Endothelial cell (in vitro differentiated cells): ENCODE measurements around the gene MYOG. TPM values are rescaled to one million over a fixed set of nuclear protein-coding genes. Genes with fewer than 3 reads are reported as not detected.

ENCODE experiments used
- DNase-seq: peaks from one replicate; pipeline ENCODE4 v3.0.0; 2021; ENCODE audit warnings: low spot score
- H3K27ac Mint-ChIP-seq: one replicate; pipeline ENCODE4 v1.8.0; 2021; ENCODE audit warnings: mixed read lengths, inconsistent platforms; ENCODE audit not compliant: unreplicated experiment
- H3K27me3 Mint-ChIP-seq: one replicate; pipeline ENCODE4 v1.8.0; 2021; ENCODE audit warnings: mild to moderate bottlenecking, moderate library complexity, mixed read lengths, inconsistent platforms; ENCODE audit not compliant: unreplicated experiment
- H3K36me3 Mint-ChIP-seq: one replicate; pipeline ENCODE4 v1.8.0; 2021; ENCODE audit warnings: mild to moderate bottlenecking, low read depth, mixed read lengths, inconsistent platforms; ENCODE audit not compliant: unreplicated experiment
- H3K4me1 Mint-ChIP-seq: one replicate; pipeline ENCODE4 v1.8.0; 2021; ENCODE audit warnings: mild to moderate bottlenecking, mixed read lengths, inconsistent platforms; ENCODE audit not compliant: unreplicated experiment
- H3K4me3 Mint-ChIP-seq: one replicate; pipeline ENCODE4 v1.8.0; 2021; ENCODE audit warnings: mild to moderate bottlenecking, mixed read lengths, inconsistent platforms; ENCODE audit not compliant: unreplicated experiment
- H3K9me3 Mint-ChIP-seq: one replicate; pipeline ENCODE4 v1.8.0; 2021; ENCODE audit warnings: mixed read lengths, inconsistent platforms; ENCODE audit not compliant: unreplicated experiment
- total RNA-seq: library from RNA; stranded (reverse); fragmentation: NEBNext Ultra II Directional; extraction: Animal tissue kit (Norgen Biotek cat#: 25700); gene quantifications from one replicate; pipeline ENCODE4 v1.2.1, GENCODE V29; 2021; ENCODE audit not compliant: unreplicated experiment
- TF ChIP-seq, protein P1 (sequence below): fragments of 200-600 bp; sonication (generic); IDR thresholded peaks from one replicate; pipeline ENCODE4 v1.5.0; 2021; ENCODE audit warnings: antibody characterized with exemption; ENCODE audit not compliant: unreplicated experiment

MYOG gene
- total RNA-seq, 1 donor from 2014 or later = 15.7 TPM

DNA sequence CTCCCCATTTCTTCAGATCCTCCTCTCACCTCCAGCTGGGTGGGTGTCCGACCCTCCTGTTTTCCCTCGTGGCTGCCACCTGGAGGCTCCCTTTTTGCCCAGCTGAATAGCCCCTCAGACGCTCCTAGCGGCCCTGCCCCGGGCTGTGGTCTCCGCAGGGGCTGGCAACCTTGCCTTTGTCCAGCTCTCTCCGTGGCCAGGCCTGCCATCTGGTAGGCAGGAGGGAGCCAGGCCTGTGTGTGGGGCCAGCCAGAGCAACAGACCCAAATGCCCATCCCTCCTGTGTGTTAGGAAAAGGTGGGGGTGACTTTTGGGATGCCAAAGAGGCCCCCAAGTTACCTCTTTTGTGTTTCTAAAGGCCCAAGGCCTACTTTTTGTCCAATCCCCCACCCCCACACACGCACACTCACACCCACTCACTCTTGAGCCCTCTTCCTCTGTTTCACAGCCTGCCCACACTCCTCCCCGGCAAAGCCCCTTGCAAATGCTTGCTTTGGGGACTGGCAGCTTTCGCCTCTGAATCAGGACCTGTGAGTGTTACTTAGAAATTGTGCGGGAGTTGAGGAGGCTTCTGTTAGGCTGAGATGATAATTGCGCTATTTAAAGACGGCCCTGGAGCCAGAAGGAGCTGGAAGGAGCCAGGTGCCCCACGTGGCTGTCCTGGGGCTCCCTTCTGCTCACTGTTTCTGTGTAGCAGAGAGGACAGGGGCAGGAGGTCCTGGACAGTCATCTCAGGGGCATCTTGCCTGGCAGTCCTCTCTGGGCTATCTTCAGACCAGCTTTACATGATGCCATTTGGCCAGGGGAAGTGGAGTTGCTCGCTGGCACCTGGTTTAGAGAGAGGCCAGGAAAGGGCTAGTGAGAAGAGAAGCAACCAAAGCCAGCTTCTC is 50.5 kb downstream of the MYOG start:
- Mint-ChIP-seq H3K27me3 (peaks cover 8% of the 10 kb centered on the region), H3K9me3 (no peaks in the 10 kb centered on the region), H3K4me1 (peaks cover 8% of the 10 kb centered on the region), H3K4me3 (no peak overlapping the region), H3K36me3 (peaks cover 5% of the 10 kb centered on the region), H3K27ac (no peak overlapping the region)
- no peak for DNase-seq
- TF ChIP-seq, protein P1, sequence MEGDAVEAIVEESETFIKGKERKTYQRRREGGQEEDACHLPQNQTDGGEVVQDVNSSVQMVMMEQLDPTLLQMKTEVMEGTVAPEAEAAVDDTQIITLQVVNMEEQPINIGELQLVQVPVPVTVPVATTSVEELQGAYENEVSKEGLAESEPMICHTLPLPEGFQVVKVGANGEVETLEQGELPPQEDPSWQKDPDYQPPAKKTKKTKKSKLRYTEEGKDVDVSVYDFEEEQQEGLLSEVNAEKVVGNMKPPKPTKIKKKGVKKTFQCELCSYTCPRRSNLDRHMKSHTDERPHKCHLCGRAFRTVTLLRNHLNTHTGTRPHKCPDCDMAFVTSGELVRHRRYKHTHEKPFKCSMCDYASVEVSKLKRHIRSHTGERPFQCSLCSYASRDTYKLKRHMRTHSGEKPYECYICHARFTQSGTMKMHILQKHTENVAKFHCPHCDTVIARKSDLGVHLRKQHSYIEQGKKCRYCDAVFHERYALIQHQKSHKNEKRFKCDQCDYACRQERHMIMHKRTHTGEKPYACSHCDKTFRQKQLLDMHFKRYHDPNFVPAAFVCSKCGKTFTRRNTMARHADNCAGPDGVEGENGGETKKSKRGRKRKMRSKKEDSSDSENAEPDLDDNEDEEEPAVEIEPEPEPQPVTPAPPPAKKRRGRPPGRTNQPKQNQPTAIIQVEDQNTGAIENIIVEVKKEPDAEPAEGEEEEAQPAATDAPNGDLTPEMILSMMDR = no peak

DNA sequence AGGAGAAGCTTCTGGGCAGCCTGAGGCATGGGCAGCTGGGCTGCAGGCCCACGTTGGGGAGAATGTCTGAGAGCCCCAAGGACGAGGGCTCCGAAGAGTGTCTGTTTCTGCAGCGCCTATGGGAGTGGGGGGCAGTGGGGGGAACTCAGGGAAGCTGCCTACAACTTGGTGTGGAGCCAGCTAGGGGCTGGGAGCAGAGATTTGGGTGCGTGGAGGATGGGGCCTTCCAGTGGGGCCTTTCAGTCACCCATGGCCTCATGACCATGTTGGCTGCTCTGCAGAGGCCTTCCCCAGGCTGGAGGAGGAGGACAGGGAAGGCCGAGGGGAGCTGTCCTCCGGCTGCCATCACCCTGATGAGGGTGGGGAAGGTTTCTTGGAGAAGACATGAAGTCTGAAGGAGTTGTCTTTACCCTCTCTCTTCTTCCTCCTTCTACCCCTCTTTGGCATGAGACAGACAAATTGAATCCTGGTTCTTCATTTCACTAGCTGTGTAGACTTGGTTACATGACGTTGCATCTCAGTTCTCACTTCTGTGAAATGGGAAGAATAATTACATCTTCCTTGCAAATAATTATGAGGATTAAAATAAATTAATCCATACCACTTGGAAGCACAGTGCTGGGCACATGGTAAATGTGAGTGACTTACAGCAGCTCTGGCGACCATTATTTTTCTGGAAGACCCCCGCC is 51.2 kb downstream of the MYOG start:
- no peak for DNase-seq
- H3K27ac Mint-ChIP-seq = no peak overlapping the region
- H3K27me3 Mint-ChIP-seq = peaks cover 8% of the 10 kb centered on the region
- TF ChIP-seq, protein P1 = no peak
- H3K36me3 Mint-ChIP-seq = peaks cover 5% of the 10 kb centered on the region
- no peak overlapping the region for H3K4me3 Mint-ChIP-seq
- H3K4me1 Mint-ChIP-seq = peaks cover 3% of the 10 kb centered on the region
- no peaks in the 10 kb centered on the region for H3K9me3 Mint-ChIP-seq

DNA sequence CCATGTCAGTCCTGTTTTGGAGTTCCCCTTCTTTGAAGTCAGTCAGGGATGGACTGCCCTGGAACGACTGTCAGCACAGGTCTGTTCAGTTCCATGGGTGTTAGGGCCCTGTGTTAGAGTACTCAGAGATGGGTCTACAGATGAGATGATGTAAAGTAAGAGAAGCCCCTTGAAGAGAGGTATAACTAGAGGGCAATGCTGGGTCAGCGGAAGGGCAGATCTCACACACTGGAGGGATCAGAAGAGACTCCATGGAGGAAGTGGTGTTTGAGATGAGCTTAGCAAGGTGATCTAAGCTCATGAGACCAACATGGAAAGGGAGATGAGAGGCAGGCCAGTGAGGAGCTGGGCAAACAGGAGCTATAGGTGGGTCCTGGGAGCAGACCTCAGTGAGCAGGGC is 51.9 kb downstream of the MYOG start:
- Mint-ChIP-seq H3K36me3 (peaks cover 5% of the 10 kb centered on the region), H3K4me3 (no peak overlapping the region), H3K27me3 (peaks cover 8% of the 10 kb centered on the region), H3K9me3 (no peaks in the 10 kb centered on the region), H3K4me1 (no peaks in the 10 kb centered on the region), H3K27ac (no peak overlapping the region)
- TF ChIP-seq, protein P1 = no peak
- no peak for DNase-seq

DNA sequence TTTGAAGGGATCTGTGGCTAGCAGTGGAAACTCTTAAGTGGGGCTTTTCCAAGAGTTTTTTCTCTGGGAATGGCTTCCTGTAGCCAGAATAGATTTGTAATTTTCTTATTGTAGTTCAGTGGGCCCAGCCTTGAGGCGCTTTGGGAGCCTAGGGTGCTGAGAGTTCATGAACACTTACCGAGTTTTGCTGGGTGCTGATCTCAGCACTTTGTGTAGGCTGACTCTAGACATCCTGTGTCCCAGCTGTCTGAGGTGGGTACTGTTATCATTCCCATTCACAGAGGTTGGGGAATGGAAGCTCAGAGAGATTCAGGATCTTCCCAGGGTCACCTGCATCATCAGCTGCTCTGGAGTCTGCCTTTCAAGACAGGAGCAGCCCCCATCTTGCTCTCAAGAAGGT is 52.5 kb downstream of the MYOG start:
- peaks cover 13% of the 10 kb centered on the region for H3K27me3 Mint-ChIP-seq
- DNase-seq = no peak
- H3K4me1 Mint-ChIP-seq = no peaks in the 10 kb centered on the region

More for the DNA sequence above, 52.5 kb downstream of the MYOG start:
- H3K9me3 Mint-ChIP-seq = no peaks in the 10 kb centered on the region
- H3K27ac Mint-ChIP-seq = no peak overlapping the region
- H3K4me3 Mint-ChIP-seq = no peak overlapping the region
- TF ChIP-seq, protein P1 = no peak
- H3K36me3 Mint-ChIP-seq = peaks cover 5% of the 10 kb centered on the region

Other genes with a start within 250 kb of the MYOG start
- gene RABIF, start 196.9 kb downstream of the MYOG start, total RNA-seq = 13.5 TPM
- 31.5 TPM for gene KLHL12, start 158.8 kb downstream of the MYOG start, total RNA-seq
- gene ADIPOR1, start 127.7 kb downstream of the MYOG start, total RNA-seq = 52.9 TPM
- 56.5 TPM for gene CYB5R1, start 118.8 kb downstream of the MYOG start, total RNA-seq
- gene TMEM183A, start 78.6 kb downstream of the MYOG start, total RNA-seq = 65.5 TPM
- gene PPFIA4, start 59.5 kb downstream of the MYOG start, total RNA-seq = 4.0 TPM
- gene ADORA1, start 41.7 kb upstream of the MYOG start, total RNA-seq = 16.3 TPM
- not detected for gene MYBPH, start 89.8 kb upstream of the MYOG start, total RNA-seq
- 0.21 TPM for gene CHI3L1, start 100.7 kb upstream of the MYOG start, total RNA-seq
- gene CHIT1, start 143.7 kb upstream of the MYOG start, total RNA-seq = not detected
- 80.0 TPM for gene BTG2, start 219.5 kb upstream of the MYOG start, total RNA-seq